Liver (tissue), 9 donors: ENCODE data around the gene DCLK2. TPM values are rescaled to one million over a fixed set of nuclear protein-coding genes. Genes with fewer than 3 reads are reported as not detected.

Source experiments
- DNase-seq: peaks from one replicate; pipeline ENCODE4 v3.0.0-alpha.2; 2017; ENCODE audit warnings: low spot score
- H3K27ac ChIP-seq, 2 donors: one replicate each; pipeline ENCODE4 v1.7.0; 2013; ENCODE audit warnings: inconsistent platforms in 2 of 2, low read length in 2 of 2, control low read depth in 1 of 2, low read depth in 1 of 2, mild to moderate bottlenecking in 1 of 2
- H3K27me3 ChIP-seq, 4 donors: one replicate each; pipeline versions ENCODE4 v1.6.1 to v1.7.0; 2013; ENCODE audit warnings: low read length in 3 of 4, inconsistent platforms in 1 of 4, mild to moderate bottlenecking in 1 of 4, moderate library complexity in 1 of 4; ENCODE audit not compliant: control insufficient read depth in 4 of 4, insufficient read depth in 4 of 4
- H3K36me3 ChIP-seq, 4 donors: one replicate each; pipeline versions ENCODE4 v1.6.1 to v1.7.0; 2013; ENCODE audit warnings: low read length in 3 of 4, mild to moderate bottlenecking in 3 of 4, low read depth in 1 of 4, moderate library complexity in 1 of 4; ENCODE audit not compliant: control insufficient read depth in 4 of 4, insufficient read depth in 3 of 4
- H3K4me1 ChIP-seq, 4 donors: one replicate each; pipeline versions ENCODE4 v1.6.1 to v1.7.0; 2013; ENCODE audit warnings: low read length in 3 of 4, mild to moderate bottlenecking in 3 of 4, moderate library complexity in 1 of 4; ENCODE audit not compliant: control insufficient read depth in 4 of 4, insufficient read depth in 4 of 4
- H3K4me3 ChIP-seq, 3 donors: one replicate each; pipeline versions ENCODE4 v1.6.1 to v1.7.0; 2013; ENCODE audit warnings: low read length in 3 of 3, control low read depth in 1 of 3, low read depth in 1 of 3, mild to moderate bottlenecking in 1 of 3
- H3K9ac ChIP-seq, 2 donors: one replicate each; pipeline ENCODE4 v1.7.0; 2013; ENCODE audit warnings: low read length in 2 of 2, mild to moderate bottlenecking in 2 of 2, moderate library complexity in 2 of 2, control low read depth in 1 of 2, low read depth in 1 of 2
- H3K9me3 ChIP-seq, 4 donors: one replicate each; pipeline versions ENCODE4 v1.6.1 to v1.7.0; 2013; ENCODE audit warnings: low read length in 3 of 4; ENCODE audit not compliant: control insufficient read depth in 4 of 4
- CTCF ChIP-seq: fragments of 150-350 bp; IDR thresholded peaks from 2 replicates; pipeline ENCODE4 v1.5.1; 2017; ENCODE audit warnings: improper control_type of control experiment, low read depth, low read length; ENCODE audit not compliant: missing input control
- EGR1 ChIP-seq, 2 donors: IDR thresholded peaks; 2 replicates each; pipeline ENCODE4 v1.6.1; 2016 to 2018; ENCODE audit warnings: antibody characterized with exemption in 2 of 2, low read depth in 2 of 2
- FOXA1 ChIP-seq: IDR thresholded peaks from 2 replicates; pipeline ENCODE4 v1.6.1; 2016; ENCODE audit warnings: antibody characterized with exemption
- FOXA2 ChIP-seq: IDR thresholded peaks from 2 replicates; pipeline ENCODE4 v1.6.1; 2016; ENCODE audit warnings: antibody characterized with exemption
- GABPA ChIP-seq, 2 donors: IDR thresholded peaks in 1 of 2; conservative IDR thresholded peaks in 1 of 2; 2 replicates each; pipeline ENCODE4 v1.6.1; 2016; ENCODE audit warnings: antibody characterized with exemption in 2 of 2, mild to moderate bottlenecking in 1 of 2, moderate library complexity in 1 of 2
- HNF4A ChIP-seq, 2 donors: conservative IDR thresholded peaks; 2 replicates each; pipeline ENCODE4 v1.6.1; 2016; ENCODE audit warnings: antibody characterized with exemption in 2 of 2, mild to moderate bottlenecking in 2 of 2
- HNF4G ChIP-seq: IDR thresholded peaks from 2 replicates; pipeline ENCODE4 v1.6.1; 2016; ENCODE audit warnings: antibody characterized with exemption
- JUND ChIP-seq, 2 donors: IDR thresholded peaks; 2 replicates each; pipeline ENCODE4 v1.6.1; 2016; ENCODE audit warnings: antibody characterized with exemption in 2 of 2
- MAX ChIP-seq: IDR thresholded peaks from 2 replicates; pipeline ENCODE4 v1.6.1; 2016; ENCODE audit warnings: antibody characterized with exemption
- NR2F2 ChIP-seq: IDR thresholded peaks from 2 replicates; pipeline ENCODE4 v1.6.1; 2016; ENCODE audit warnings: antibody characterized with exemption
- RAD21 ChIP-seq, 2 donors: IDR thresholded peaks; 2 replicates each; pipeline ENCODE4 v1.6.1; 2016; ENCODE audit warnings: antibody characterized with exemption in 2 of 2, mild to moderate bottlenecking in 2 of 2
- RXRA ChIP-seq, 2 donors: IDR thresholded peaks; 2 replicates each; pipeline ENCODE4 v1.6.1; 2017 to 2018; ENCODE audit warnings: antibody characterized with exemption in 2 of 2, mild to moderate bottlenecking in 1 of 2
- SP1 ChIP-seq: IDR thresholded peaks from 2 replicates; pipeline ENCODE4 v1.6.1; 2018; ENCODE audit warnings: antibody characterized with exemption, mild to moderate bottlenecking
- TAF1 ChIP-seq: conservative IDR thresholded peaks from 2 replicates; pipeline ENCODE4 v1.6.1; 2016; ENCODE audit warnings: antibody characterized with exemption, mild to moderate bottlenecking
- YY1 ChIP-seq: IDR thresholded peaks from 2 replicates; pipeline ENCODE4 v1.6.1; 2016; ENCODE audit warnings: antibody characterized with exemption, mild to moderate bottlenecking
- WGBS: extraction: QIAGEN DNeasy Blood & Tissue Kit; methylation state at CpG from one replicate; pipeline ENCODE4 v1.1.7; 2013; 5-methylcytosine and 5-hydroxymethylcytosine counted together
- polyA plus RNA-seq, 2 donors: library from polyadenylated mRNA; stranded (reverse) in 1 of 2; unstranded in 1 of 2; fragments of 200-250 nt in 1 of 2; fragments of >200 nt in 1 of 2; fragmentation: Nextera tagmentation in 1 of 2; extraction: Ambion mirVana in 1 of 2; gene quantifications; one replicate each; pipeline versions ENCODE4 v1.2.1 to v1.2.3, GENCODE V29; 2013 to 2015
- total RNA-seq, 2 donors: library from RNA; depleted of rRNA; stranded (reverse); fragments of >200 nt; gene quantifications; one replicate each; pipeline ENCODE4 v1.2.3, GENCODE V29; 2014
- TF ChIP-seq, protein P1 (sequence below): IDR thresholded peaks from 2 replicates; pipeline ENCODE4 v1.6.1; 2016; ENCODE audit warnings: antibody characterized with exemption, mild to moderate bottlenecking
- TF ChIP-seq, protein P2 (sequence below): IDR thresholded peaks from 2 replicates; pipeline ENCODE4 v1.6.1; 2016; ENCODE audit warnings: antibody characterized with exemption
- TF ChIP-seq, protein P3 (sequence below): IDR thresholded peaks from 2 replicates; pipeline ENCODE4 v1.6.1; 2016; ENCODE audit warnings: antibody characterized with exemption
- donor health status: healthy.
- donor health status: healthy.
- donor health status: healthy.
- donor health status: healthy.
- donor health status: healthy.

The DCLK2 gene
- total and polyA plus RNA-seq, 4 donors: 0.14 to 1.7 (median 0.50) TPM

GRCh38 chr4:150278206-150278605 lies 200.0 kb downstream of the DCLK2 start (continued):
- TF ChIP-seq, protein P1, sequence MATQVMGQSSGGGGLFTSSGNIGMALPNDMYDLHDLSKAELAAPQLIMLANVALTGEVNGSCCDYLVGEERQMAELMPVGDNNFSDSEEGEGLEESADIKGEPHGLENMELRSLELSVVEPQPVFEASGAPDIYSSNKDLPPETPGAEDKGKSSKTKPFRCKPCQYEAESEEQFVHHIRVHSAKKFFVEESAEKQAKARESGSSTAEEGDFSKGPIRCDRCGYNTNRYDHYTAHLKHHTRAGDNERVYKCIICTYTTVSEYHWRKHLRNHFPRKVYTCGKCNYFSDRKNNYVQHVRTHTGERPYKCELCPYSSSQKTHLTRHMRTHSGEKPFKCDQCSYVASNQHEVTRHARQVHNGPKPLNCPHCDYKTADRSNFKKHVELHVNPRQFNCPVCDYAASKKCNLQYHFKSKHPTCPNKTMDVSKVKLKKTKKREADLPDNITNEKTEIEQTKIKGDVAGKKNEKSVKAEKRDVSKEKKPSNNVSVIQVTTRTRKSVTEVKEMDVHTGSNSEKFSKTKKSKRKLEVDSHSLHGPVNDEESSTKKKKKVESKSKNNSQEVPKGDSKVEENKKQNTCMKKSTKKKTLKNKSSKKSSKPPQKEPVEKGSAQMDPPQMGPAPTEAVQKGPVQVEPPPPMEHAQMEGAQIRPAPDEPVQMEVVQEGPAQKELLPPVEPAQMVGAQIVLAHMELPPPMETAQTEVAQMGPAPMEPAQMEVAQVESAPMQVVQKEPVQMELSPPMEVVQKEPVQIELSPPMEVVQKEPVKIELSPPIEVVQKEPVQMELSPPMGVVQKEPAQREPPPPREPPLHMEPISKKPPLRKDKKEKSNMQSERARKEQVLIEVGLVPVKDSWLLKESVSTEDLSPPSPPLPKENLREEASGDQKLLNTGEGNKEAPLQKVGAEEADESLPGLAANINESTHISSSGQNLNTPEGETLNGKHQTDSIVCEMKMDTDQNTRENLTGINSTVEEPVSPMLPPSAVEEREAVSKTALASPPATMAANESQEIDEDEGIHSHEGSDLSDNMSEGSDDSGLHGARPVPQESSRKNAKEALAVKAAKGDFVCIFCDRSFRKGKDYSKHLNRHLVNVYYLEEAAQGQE: no peak

DNA sequence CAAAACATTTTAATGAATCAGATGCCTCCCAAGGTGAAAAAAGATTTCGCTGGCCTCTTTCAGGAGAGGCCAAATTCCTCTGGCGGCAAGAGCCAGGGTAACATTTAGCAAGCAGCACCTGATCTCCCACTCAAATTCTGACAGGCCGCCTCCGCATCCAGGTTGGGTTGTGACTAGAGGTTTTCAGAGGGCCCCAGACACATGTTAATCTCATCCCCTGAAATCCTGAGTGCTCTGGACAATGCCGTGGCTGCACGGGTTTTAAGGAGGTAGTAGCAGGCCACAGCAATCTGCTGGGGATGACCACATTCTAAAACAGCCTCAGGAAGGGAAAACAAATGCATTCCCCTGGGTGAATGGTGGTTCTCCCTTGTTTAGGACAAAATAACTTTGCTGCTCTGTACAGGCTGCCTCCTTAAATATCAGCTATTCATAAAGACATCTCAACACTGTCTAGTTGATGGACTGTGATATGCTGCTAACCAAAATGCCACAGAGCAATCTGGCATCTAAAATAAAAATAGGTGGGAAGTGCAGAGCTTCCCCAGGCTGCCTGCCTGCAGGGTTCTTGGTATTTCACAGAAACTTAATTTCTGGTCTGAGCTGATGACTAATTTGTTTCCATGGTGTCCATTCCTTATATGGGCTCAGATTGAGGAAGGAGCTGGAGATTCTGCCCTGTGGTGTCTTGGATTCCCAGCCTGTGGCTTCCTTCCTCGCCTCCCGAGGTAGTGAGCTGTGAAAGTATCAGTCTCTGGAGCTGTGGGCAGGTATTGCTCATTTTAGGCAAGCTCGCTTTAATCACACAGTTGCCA lies 202.0 kb downstream of the DCLK2 start:
- no peak overlapping the region for H3K9ac ChIP-seq
- TF ChIP-seq FOXA2: no peak
- no peak for TF ChIP-seq SP1
- TF ChIP-seq TAF1: no peak
- no peak for TF ChIP-seq MAX
- TF ChIP-seq YY1: no peak
- no peak for TF ChIP-seq HNF4G
- no peak for TF ChIP-seq RAD21 (IDR thresholded peaks at IDR 0.05)
- TF ChIP-seq, protein P1: no peak
- TF ChIP-seq GABPA (IDR thresholded peaks at IDR 0.05 in 1 of 2, conservative IDR thresholded peaks at IDR 0.05 in 1 of 2): no peak
- TF ChIP-seq HNF4A (conservative IDR thresholded peaks at IDR 0.05): no peak
- TF ChIP-seq EGR1 (IDR thresholded peaks at IDR 0.05; ENCODE audit: low read depth in 2 of 2): no peak
- TF ChIP-seq FOXA1: no peak
- no peak for TF ChIP-seq NR2F2
- no peak for TF ChIP-seq JUND (IDR thresholded peaks at IDR 0.05)
- no peak for TF ChIP-seq RXRA (IDR thresholded peaks at IDR 0.05)
- TF ChIP-seq, protein P2, sequence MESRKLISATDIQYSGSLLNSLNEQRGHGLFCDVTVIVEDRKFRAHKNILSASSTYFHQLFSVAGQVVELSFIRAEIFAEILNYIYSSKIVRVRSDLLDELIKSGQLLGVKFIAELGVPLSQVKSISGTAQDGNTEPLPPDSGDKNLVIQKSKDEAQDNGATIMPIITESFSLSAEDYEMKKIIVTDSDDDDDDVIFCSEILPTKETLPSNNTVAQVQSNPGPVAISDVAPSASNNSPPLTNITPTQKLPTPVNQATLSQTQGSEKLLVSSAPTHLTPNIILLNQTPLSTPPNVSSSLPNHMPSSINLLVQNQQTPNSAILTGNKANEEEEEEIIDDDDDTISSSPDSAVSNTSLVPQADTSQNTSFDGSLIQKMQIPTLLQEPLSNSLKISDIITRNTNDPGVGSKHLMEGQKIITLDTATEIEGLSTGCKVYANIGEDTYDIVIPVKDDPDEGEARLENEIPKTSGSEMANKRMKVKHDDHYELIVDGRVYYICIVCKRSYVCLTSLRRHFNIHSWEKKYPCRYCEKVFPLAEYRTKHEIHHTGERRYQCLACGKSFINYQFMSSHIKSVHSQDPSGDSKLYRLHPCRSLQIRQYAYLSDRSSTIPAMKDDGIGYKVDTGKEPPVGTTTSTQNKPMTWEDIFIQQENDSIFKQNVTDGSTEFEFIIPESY: no peak
- TF ChIP-seq CTCF: no peak
- TF ChIP-seq, protein P3, sequence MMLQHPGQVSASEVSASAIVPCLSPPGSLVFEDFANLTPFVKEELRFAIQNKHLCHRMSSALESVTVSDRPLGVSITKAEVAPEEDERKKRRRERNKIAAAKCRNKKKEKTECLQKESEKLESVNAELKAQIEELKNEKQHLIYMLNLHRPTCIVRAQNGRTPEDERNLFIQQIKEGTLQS: no peak
- H3K27me3 ChIP-seq: no peaks in the 10 kb centered on the region
- DNase-seq: no peak
- peaks cover 0 to 16% (median 7%) of the 10 kb centered on the region in 4 donors for H3K36me3 ChIP-seq
- H3K4me1 ChIP-seq: no peaks in the 10 kb centered on the region
- H3K9me3 ChIP-seq: no peaks in the 10 kb centered on the region
- 91% methylated on average over 9 of the region's 9 CpGs for WGBS
- no peak overlapping the region for H3K27ac ChIP-seq
- no peak overlapping the region for H3K4me3 ChIP-seq
